ENCODE data around the gene NEB. TPM values are rescaled to one million over a fixed set of nuclear protein-coding genes. Genes with fewer than 3 reads are reported as not detected.

The NEB gene
- total and polyA plus RNA-seq, 2 of the 4 experiments (the other 2 are of a cell fraction), result under 0.01 TPM; not detected in 1

- no peak for ATAC-seq (ENCODE audit: low read depth)
- no peak overlapping the region for H3K4me2 ChIP-seq (ENCODE audit: low read depth, low read length)
- ChIA-PET POLR2A (ENCODE audit: unreplicated experiment) (no interaction called here), CTCF (no interaction called here)
- in situ Hi-C loops (cut with MboI; ENCODE audit: low sequenced_read_pairs), result no loop called here
- dilution Hi-C loops (cut with HindIII; ENCODE audit: low sequenced_read_pairs, unreplicated experiment), result no loop called here
- H3K9me1 ChIP-seq (ENCODE audit: insufficient read depth, low read length), result no peaks in the 10 kb centered on the region
- no peak overlapping the region for H3K56ac ChIP-seq (ENCODE audit: extremely low read depth, insufficient read depth, low read length)
- intact Hi-C loops (cut with micrococcal nuclease), result no loop called here
- no peak overlapping the region for H3K27ac ChIP-seq (ENCODE audit: insufficient read depth, low read length)
- no peaks in the 10 kb centered on the region for H3K79me1 ChIP-seq (ENCODE audit: low read depth in 1 of 2, low read length in 2 of 2)
- H2AFZ ChIP-seq (replicated peaks; ENCODE audit: low read length, poor library complexity), result no peak overlapping the region
- no peak overlapping the region for H3K4ac ChIP-seq (ENCODE audit: low read depth, low read length)
- no peaks in the 10 kb centered on the region; the same call in 1 of the 2 replicates for H3K27me3 ChIP-seq (ENCODE audit: control insufficient read depth, insufficient read depth, low read length)
- no peak overlapping the region for H2AK5ac ChIP-seq (ENCODE audit: low read depth, low read length)
- H3K36me3 ChIP-seq (ENCODE audit: control insufficient read depth, insufficient read depth, low read length), result no peaks in the 10 kb centered on the region
- H4K91ac ChIP-seq (ENCODE audit: insufficient read depth, low read depth, low read length), result no peak overlapping the region
- no peak overlapping the region for H3K9ac ChIP-seq (ENCODE audit: low read depth, low read length)
- no peak overlapping the region for H3K14ac ChIP-seq (replicated peaks; ENCODE audit: low read depth, low read length)
- H2BK5ac ChIP-seq (ENCODE audit: low read depth, low read length, poor library complexity, severe bottlenecking), result no peak overlapping the region
- no peak overlapping the region for H2BK15ac ChIP-seq (ENCODE audit: low read depth, low read length)
- TF ChIP-seq POLR2A (IDR thresholded peaks at IDR 0.05; ENCODE audit: low read depth, low read length) (no peak), CTCF (conservative IDR thresholded peaks at IDR 0.05; ENCODE audit: low read depth, low read length) (no peak), CEBPB (IDR thresholded peaks at IDR 0.05; ENCODE audit: low read depth, low read length) (no peak), SMC3 (IDR thresholded peaks at IDR 0.05; ENCODE audit: low read depth, low read length) (no peak), MXI1 (IDR thresholded peaks at IDR 0.05; ENCODE audit: borderline replicate concordance, low read depth, low read length) (no peak), MAZ (IDR thresholded peaks at IDR 0.05; ENCODE audit: borderline replicate concordance, low read depth, low read length) (no peak), BHLHE40 (IDR thresholded peaks at IDR 0.05; ENCODE audit: low read depth, low read length) (no peak), FOS (IDR thresholded peaks at IDR 0.05; ENCODE audit: low read depth, low read length) (no peak), USF2 (IDR thresholded peaks at IDR 0.05; ENCODE audit: low read depth, low read length) (no peak), RCOR1 (IDR thresholded peaks at IDR 0.05; ENCODE audit: insufficient replicate concordance, low read length) (no peak), CHD1 (IDR thresholded peaks at IDR 0.05; ENCODE audit: low read depth, low read length) (no peak), RFX5 (IDR thresholded peaks at IDR 0.05; ENCODE audit: low read depth, low read length) (no peak), MAFK (IDR thresholded peaks at IDR 0.05; ENCODE audit: low read depth, low read length) (no peak), ELK1 (IDR thresholded peaks at IDR 0.05; ENCODE audit: borderline replicate concordance, low read depth, low read length) (no peak), RAD21 (IDR thresholded peaks at IDR 0.05; ENCODE audit: low read length) (no peak), NFE2L2 (IDR thresholded peaks at IDR 0.05; ENCODE audit: low read depth, low read length) (no peak)
- no peak overlapping the region for H4K8ac ChIP-seq (ENCODE audit: low read depth in 2 of 2, low read length in 2 of 2)
- H4K5ac ChIP-seq (ENCODE audit: low read depth, low read length), result no peak overlapping the region
- no peak overlapping the region for H2BK120ac ChIP-seq (ENCODE audit: low read depth, low read length)
- H3K9me3 ChIP-seq (ENCODE audit: control insufficient read depth, insufficient read depth, low read length), result no peaks in the 10 kb centered on the region
- H2AK9ac ChIP-seq (replicated peaks; ENCODE audit: low read depth, low read length, poor library complexity), result no peak overlapping the region
- H4K20me1 ChIP-seq (ENCODE audit: insufficient read depth, low read length), result no peaks in the 10 kb centered on the region
- no peak for DNase-seq
- H3K23ac ChIP-seq (ENCODE audit: low read depth, low read length), result no peak overlapping the region
- H3K4me1 ChIP-seq (ENCODE audit: control insufficient read depth, insufficient read depth, low read length), result no peaks in the 10 kb centered on the region
- no TSS peak for BruUV-seq (replicated peaks)
- H3K18ac ChIP-seq (ENCODE audit: low read depth, low read length), result no peak overlapping the region
- no CpG with 5 or more reads among the region's 1 CpG for WGBS, 2 experiments (ENCODE audit: extremely low coverage in 2 of 2, insufficient read length in 1 of 2)
- H2BK20ac ChIP-seq (ENCODE audit: low read depth, low read length), result no peak overlapping the region
- no peak overlapping the region for H3K4me3 ChIP-seq (ENCODE audit: insufficient read depth, low read depth, low read length)
Observed at GRCh38 chr2:151757861-151758260, 23.6 kb upstream of the NEB start.

All from IMR-90 (cell line).